Kidney (tissue), 14 donors: ENCODE results near the gene LY6G6C. TPM values are rescaled to one million over a fixed set of nuclear protein-coding genes. Genes with fewer than 3 reads are reported as not detected.

ENCODE experiments used
- DNase-seq, 5 donors: peaks; one replicate each; pipeline ENCODE4 v3.0.0-alpha.2; 2013 to 2020
- FAIRE-seq: peaks from 2 replicates; lab custom pipeline; 2012; peaks lifted over from hg19 to GRCh38; lab: Jason Lieb, UNC
- H3K27ac ChIP-seq, 2 donors: one replicate each; pipeline ENCODE4 v1.7.0; 2013; ENCODE audit warnings: low read depth in 2 of 2, low read length in 2 of 2, inconsistent platforms in 1 of 2
- H3K27me3 ChIP-seq: one replicate; pipeline ENCODE4 v1.7.1; 2013; ENCODE audit warnings: low read length, inconsistent platforms; ENCODE audit not compliant: control insufficient read depth, insufficient read depth
- H3K36me3 ChIP-seq, 3 donors: one replicate each; pipeline versions ENCODE4 v1.7.0 to v1.7.1; 2013; ENCODE audit warnings: low read length in 3 of 3, control low read depth in 1 of 3, inconsistent platforms in 1 of 3; ENCODE audit not compliant: insufficient read depth in 3 of 3, control insufficient read depth in 2 of 3
- H3K4me1 ChIP-seq, 3 donors: one replicate each; pipeline versions ENCODE4 v1.7.0 to v1.7.1; 2013; ENCODE audit warnings: low read length in 3 of 3, inconsistent platforms in 1 of 3, low read depth in 1 of 3; ENCODE audit not compliant: control insufficient read depth in 2 of 3, insufficient read depth in 2 of 3
- H3K4me3 ChIP-seq, 3 donors: one replicate each; pipeline versions ENCODE4 v1.7.0 to v1.8.1; 2013; ENCODE audit warnings: low read length in 3 of 3, control low read depth in 1 of 3, inconsistent platforms in 1 of 3
- H3K9ac ChIP-seq, 3 donors: one replicate each; pipeline versions ENCODE4 v1.7.0 to v1.7.1; 2013; ENCODE audit warnings: low read length in 3 of 3, control low read depth in 1 of 3, inconsistent platforms in 1 of 3
- H3K9me3 ChIP-seq, 3 donors: one replicate each; pipeline versions ENCODE4 v1.7.0 to v1.7.1; 2013; ENCODE audit warnings: low read length in 3 of 3, control low read depth in 1 of 3, inconsistent platforms in 1 of 3; ENCODE audit not compliant: control insufficient read depth in 2 of 3, insufficient read depth in 1 of 3
- intact Hi-C: fragments of 100-400 bp; cut with DNase I; formaldehyde crosslinking; loops from one replicate; pipeline ENCODE4 v1.11.1; 2022
- polyA plus RNA-seq: library from polyadenylated mRNA; stranded (reverse); fragments of 350-450 nt; fragmentation: Illumina TruSeq; extraction: RNeasy Lipid Tissue Mini Kit (QIAGEN cat#74804); gene quantifications from one replicate; pipeline ENCODE4 v1.2.3, GENCODE V29; 2014; ENCODE audit warnings: low read depth, low replicate concordance; ENCODE audit not compliant: insufficient read depth
- total RNA-seq: library from RNA; stranded (reverse); fragmentation: NEBNext Ultra II Directional; extraction: Animal tissue kit (Norgen Biotek cat#: 25700); gene quantifications from one replicate; pipeline ENCODE4 v1.2.1, GENCODE V29; 2021
- TF ChIP-seq, protein P1 (sequence below): IDR thresholded peaks from 3 replicates; pipeline ENCODE4 v1.5.1; 2012; ENCODE audit warnings: mild to moderate bottlenecking, moderate library complexity, borderline replicate concordance; ENCODE audit not compliant: insufficient read depth; ENCODE audit errors: extremely low read depth
- donor health status: control.
- donor health status: control.
- donor health status: control.
- donor health status: control.
- donor health status: control.
- donor health status: DM: yes; HTN: yes; CAD: no.
- donor health status: Normal renal cell carcinoma (clear cell type).

LY6G6C gene
- total and polyA plus RNA-seq, 2 donors from 2014 or later: not detected

DNA sequence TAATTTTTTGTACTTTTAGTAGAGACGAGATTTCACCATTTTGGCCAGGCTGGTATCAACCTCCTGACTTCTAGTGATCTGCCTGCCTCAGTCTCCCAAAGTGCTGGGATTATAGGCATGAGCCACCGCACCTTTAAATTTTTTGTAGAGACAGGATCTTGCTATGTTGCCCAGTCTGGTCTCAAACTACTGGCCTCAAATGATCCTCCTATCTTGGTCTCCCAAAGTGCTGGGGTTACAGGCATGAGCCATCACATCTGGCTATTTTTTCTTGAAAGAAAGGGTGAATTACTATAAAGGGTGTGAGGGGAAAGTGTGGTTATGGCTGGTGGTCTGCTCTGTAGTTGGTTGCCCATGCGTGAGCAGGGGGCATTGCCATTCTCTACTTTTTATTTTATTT is 13.3 kb downstream of the LY6G6C start:
- TF ChIP-seq, protein P1, sequence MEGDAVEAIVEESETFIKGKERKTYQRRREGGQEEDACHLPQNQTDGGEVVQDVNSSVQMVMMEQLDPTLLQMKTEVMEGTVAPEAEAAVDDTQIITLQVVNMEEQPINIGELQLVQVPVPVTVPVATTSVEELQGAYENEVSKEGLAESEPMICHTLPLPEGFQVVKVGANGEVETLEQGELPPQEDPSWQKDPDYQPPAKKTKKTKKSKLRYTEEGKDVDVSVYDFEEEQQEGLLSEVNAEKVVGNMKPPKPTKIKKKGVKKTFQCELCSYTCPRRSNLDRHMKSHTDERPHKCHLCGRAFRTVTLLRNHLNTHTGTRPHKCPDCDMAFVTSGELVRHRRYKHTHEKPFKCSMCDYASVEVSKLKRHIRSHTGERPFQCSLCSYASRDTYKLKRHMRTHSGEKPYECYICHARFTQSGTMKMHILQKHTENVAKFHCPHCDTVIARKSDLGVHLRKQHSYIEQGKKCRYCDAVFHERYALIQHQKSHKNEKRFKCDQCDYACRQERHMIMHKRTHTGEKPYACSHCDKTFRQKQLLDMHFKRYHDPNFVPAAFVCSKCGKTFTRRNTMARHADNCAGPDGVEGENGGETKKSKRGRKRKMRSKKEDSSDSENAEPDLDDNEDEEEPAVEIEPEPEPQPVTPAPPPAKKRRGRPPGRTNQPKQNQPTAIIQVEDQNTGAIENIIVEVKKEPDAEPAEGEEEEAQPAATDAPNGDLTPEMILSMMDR: no peak
- H3K4me3 ChIP-seq: no peak overlapping the region
- H3K27ac ChIP-seq: no peak overlapping the region
- H3K9me3 ChIP-seq: no peaks in the 10 kb centered on the region
- no peak for FAIRE-seq
- no peak overlapping the region for H3K9ac ChIP-seq
- H3K36me3 ChIP-seq: no peaks in the 10 kb centered on the region
- intact Hi-C loops: no loop called here
- no peak for DNase-seq
- no peaks in the 10 kb centered on the region for H3K4me1 ChIP-seq
- H3K27me3 ChIP-seq: no peaks in the 10 kb centered on the region

DNA sequence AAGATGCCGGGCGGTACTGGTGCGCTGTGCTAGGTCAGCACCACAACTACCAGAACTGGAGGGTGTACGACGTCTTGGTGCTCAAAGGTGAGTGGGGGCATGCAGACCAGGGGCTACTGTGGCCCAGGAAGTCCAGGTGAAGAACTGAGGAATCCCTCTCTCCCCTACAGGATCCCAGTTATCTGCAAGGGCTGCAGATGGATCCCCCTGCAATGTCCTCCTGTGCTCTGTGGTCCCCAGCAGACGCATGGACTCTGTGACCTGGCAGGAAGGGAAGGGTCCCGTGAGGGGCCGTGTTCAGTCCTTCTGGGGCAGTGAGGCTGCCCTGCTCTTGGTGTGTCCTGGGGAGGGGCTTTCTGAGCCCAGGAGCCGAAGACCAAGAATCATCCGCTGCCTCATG is 13.8 kb downstream of the LY6G6C start:
- H3K9ac ChIP-seq: no peak overlapping the region
- no peaks in the 10 kb centered on the region for H3K27me3 ChIP-seq
- H3K36me3 ChIP-seq: no peaks in the 10 kb centered on the region
- no peaks in the 10 kb centered on the region for H3K9me3 ChIP-seq
- intact Hi-C loops: no loop called here
- no peaks in the 10 kb centered on the region for H3K4me1 ChIP-seq
- FAIRE-seq: no peak
- TF ChIP-seq, protein P1: no peak
- H3K4me3 ChIP-seq: no peak overlapping the region
- no peak for DNase-seq
- no peak overlapping the region for H3K27ac ChIP-seq

DNA sequence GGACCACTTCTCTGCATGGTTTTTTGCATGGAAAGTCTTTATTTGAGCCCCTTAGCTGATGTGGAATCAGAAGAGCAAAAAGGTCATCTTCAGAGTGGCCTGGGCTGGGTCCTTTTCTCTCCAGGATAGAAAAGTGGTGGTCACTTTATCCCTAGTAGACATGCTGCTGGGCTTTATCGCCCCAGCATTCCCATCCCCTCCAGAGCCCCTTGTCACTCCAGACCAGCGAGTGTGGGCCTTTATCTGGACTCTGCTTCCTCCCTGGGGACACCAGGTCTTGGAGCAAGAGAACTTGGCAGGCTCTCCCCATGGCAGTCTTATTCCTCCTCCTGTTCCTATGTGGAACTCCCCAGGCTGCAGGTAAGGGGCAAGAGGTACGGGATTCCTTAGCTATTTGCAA is 14.9 kb downstream of the LY6G6C start, which contains the start of gene LY6G6F:
LY6G6F (plus strand) TSS at position 268 of the 400 bp plus-strand sequence; CDS start at position 309, 41 bp downstream.
- Histone ChIP-seq H3K27ac (no peak within 1 kb of the TSS), H3K27me3 (no peaks in the 10 kb centered on the region), H3K4me3 (no peak within 1 kb of the TSS), H3K9me3 (no peaks in the 10 kb centered on the region), H3K4me1 (peaks cover 0 to 5% (median 5%) of the 10 kb centered on the region in 3 donors), H3K9ac (no peak within 1 kb of the TSS), H3K36me3 (no peaks in the 10 kb centered on the region)
- intact Hi-C loops: no loop called here
- DNase-seq: no peak
- FAIRE-seq: no peak
- TF ChIP-seq, protein P1: no peak

DNA sequence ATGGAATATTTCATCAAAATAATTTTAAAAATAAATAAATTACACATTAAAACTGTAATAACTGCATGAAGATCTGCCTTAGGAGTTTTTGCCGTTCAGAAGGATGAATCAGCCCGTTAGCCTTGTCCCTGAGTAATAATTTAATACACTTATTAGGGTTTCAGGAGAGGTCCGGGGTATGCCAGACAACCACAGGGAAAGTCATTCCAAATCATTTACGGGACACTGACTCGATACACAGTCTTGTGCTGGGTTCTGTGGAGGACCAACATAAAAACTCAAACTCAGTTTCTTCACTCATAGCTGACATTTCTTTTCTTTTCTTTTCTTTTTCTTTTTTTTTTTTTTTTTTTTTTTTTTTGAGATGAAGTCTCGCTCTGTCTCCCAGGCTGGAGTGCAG is 15.6 kb downstream of the LY6G6C start:
- H3K27me3 ChIP-seq: no peaks in the 10 kb centered on the region
- H3K9ac ChIP-seq: no peak overlapping the region
- no peaks in the 10 kb centered on the region for H3K9me3 ChIP-seq
- no peak overlapping the region for H3K4me3 ChIP-seq
- DNase-seq (no peak), FAIRE-seq (no peak)
- TF ChIP-seq, protein P1: no peak
- H3K4me1 ChIP-seq: peaks cover 0 to 10% (median 7%) of the 10 kb centered on the region in 3 donors
- peaks cover 0 to 1% (median 0%) of the 10 kb centered on the region in 3 donors for H3K36me3 ChIP-seq
- intact Hi-C loops: no loop called here
- H3K27ac ChIP-seq: no peak overlapping the region
